Measurements from ENCODE around the gene ABCG1.
A peak's percentile ranks its signal among the peaks of the same experiment; 100 is the strongest.

The ABCG1 gene

DNA sequence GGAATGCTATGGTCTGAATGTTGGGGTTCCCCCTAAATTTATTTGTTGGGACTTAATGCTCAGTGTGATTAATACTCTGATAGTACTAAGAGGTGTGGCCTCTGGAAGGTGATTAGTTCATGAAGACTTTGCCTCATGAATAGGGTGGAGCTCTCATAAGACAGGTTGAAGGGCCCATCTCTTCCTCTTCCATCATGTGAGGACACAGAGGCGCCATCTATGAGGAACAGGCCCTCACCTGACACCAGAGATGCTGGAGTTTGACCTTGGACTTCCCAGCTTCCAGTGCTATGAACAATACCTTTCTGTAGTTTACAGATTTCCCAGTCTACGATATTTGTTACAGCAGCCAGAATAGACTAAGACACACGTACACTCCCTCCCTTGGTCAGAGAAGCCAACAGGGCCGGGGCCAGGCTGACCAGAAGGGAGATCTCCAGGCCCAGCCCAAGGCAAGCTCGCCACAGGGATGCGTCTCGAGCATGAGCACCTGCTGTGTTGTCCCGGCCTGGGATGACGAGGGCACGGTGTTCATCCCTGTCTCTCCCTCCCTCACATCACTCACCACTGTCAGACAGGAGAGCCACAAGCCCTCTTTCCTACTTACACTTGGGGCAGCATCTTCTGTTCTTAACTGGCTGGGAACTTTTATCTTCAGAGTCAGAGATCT is 4.7 kb upstream of the ABCG1 start:
- no peak for DNase-seq (ENCODE audit: insufficient read length, low spot score)
- FAIRE-seq: no peak

DNA sequence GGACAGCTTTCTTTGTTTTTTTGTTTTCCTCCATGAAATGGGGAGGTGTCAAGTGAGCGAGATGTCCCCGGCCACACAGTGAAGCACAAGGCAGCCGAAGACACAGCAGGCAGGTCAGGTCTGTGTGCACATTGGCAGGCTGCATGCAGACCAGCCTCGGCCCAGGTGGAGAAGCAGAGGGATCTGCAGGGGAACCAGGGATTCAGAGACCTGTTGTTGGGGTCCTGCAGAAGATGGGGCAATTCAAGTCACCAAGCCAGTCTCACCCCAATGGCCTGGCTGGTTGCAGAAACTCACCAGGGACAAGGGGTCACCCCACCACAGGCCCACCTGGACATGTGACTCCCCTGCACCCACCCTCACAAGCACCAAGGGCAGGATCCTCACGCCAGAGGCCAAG is 4.0 kb upstream of the ABCG1 start:
- DNase-seq (ENCODE audit: insufficient read length, low spot score) (no peak), FAIRE-seq (no peak)

DNA sequence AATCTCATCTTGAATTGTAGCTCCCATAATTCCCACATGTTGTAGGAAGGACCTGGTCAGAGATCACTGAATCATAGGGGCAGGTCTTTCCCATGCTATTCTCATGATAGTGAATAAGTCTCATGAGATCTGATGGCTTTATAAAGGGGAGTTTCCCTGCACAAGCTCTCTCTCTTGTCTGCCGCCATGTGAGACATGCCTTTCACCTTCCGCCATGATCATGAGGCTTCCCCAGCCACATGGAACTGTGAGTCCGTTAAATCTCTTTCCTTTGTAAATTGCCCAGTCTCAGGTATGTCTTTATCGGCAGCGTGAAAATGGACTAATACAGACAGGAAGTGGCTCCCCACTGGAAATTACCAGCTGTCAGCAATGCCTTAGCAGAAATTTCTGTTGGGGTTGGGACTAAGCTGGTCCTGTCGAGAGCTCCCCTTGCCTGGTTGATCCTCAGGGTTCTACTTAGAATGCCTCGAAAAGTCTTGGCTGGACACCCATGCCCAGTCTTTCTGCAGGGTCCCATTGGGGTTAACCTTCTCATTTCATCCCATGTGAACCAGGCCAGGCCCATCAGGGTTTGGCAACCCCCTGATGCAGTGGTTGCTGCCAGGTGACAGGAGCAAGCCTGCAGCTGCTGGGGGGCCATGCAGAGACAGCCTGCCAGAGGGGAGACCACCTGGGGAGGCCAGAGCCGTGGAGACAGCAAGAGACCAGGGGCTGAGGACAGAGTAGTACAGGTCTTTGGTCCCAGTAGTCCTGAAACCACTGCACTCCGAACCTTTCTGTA is 2.8 kb upstream of the ABCG1 start:
- DNase-seq (ENCODE audit: insufficient read length, low spot score): no peak

DNA sequence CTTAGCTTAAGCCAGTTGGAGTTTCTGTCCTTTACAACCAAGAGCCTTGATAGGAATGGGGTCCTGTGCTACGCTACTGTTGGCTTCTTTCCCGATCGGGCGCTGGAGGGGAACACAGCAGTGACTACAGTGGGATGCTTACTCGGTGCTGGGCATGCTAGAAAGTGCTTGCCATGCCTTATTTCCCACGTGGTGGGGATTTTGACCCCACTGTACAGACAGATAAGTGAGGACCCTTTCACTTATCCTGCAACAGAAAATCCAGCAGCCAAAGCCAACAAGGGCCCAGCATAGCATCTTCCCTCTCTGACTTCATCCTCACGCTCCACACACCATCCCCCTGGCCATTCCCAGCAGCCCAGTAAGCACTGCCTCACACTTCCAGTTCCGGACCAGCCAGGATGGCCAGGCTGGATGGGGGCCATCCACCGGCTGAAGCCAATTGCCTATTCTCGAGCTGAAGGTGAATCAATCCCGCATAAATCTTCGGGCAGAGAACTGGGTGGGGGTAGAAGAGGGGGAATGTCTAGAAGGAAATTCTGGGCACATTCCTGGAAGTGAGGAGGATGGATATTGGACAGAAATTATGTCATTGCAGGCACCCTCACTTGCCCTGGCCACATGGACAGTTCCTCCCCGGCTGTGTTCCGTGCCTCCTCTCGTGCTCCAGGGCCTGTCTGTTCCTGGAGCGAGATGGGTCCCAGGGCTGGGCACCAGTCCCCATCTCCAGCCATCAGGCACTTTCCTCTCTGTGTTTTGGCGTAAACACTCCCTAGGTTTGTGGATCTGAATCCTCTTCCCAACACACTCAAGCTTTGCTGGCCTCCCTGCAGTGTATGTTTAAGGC is 2.0 kb upstream of the ABCG1 start:
- no peak for FAIRE-seq

More for the DNA sequence above, 2.8 kb upstream of the ABCG1 start:
- FAIRE-seq: no peak

DNA sequence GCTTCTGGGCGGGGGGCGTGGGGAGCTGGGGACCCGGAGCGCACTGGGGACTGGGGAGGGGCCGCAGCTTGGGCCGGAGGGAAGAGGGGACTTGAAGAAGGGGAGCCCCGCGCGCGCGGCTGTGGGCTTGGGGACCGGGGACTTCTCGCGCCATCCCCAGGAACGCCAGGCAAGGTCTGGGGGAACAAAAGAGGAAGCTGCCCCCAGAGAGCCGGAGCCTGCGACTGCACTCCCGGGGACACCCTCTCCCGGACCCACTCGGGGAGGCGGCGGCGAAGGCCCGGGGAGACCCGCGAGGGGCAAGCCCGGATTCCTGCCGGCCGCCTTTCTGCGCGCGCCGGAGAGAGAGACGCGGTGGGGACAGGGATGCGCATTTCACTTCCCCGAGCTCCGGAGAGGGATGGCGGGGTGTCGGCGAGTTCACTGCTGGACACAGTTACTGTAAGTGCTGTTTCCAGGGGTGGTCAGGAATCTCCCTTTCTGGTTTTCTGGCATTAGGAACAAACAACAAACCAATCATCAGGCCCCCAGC is 732 bp downstream of the ABCG1 start:
- DNase-seq (ENCODE audit: insufficient read length, low spot score) (peak; percentile 50), FAIRE-seq (no peak)

More for the DNA sequence above, 2.0 kb upstream of the ABCG1 start:
- DNase-seq (ENCODE audit: insufficient read length, low spot score): no peak

DNA sequence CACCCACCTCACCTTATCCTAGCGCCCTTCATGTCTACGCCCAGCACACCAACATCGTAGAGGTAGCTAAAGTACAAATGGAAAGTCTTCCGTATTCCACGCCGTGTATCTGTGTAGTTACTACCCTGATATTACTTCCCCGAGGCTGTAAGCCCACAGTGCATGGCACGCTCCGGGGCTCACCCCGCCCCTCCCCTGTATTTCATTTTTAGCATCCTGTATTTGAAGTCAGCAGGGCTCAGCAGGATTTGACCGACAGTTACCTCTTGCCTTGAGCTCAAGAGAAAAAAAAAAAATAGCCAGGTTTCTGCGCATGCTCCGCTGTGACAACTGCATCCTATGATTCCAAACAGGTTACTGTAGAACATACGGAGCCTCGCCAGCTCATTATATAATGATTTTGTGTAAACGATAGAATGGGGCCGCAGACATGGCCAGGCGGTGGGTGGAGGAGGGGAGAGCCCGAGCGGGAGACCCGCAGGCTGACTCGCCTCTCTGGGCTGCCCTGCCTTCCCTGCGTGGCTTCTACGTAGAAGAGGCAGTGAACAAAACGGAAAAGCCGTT is 1.3 kb downstream of the ABCG1 start:
- DNase-seq (ENCODE audit: insufficient read length, low spot score): peak; percentile 69
- peak; percentile 97 for FAIRE-seq

DNA sequence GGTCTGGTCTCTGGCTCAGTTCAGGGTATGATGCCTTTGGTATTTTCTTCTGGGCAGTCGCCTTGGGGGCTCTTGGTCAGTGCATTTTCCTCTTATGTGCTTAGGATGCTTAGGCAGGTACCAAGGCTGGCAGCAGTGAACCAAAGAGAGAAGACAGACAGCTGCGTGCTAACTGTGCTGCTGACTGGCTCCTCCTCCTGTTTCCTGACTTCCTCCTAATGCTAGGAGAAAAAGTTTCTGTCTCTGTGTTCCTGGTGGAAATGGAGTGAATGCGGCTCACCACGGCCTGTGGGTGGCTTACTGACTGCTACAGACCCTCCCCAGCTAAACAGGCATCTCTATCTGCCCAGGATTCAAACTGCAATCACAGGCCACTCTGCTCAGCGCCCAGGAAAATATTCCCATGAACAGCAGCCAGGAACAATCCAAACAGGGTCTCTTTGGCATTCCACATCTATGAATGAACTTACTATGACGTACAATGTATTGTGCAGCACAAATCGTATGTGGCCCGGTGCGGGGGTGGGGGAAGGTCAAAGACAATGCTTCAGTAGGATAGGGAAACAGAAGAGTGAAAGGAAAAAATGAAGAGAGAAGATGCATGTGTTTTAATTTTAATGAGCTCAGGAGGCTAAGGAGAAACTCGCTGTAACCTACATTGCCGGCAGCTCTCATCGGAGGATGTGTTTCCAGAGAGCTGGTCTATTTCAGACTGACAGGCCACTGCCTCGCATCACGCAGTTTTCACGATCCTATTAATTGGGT is 2.8 kb downstream of the ABCG1 start:
- no peak for FAIRE-seq
- no peak for DNase-seq (ENCODE audit: insufficient read length, low spot score)

DNA sequence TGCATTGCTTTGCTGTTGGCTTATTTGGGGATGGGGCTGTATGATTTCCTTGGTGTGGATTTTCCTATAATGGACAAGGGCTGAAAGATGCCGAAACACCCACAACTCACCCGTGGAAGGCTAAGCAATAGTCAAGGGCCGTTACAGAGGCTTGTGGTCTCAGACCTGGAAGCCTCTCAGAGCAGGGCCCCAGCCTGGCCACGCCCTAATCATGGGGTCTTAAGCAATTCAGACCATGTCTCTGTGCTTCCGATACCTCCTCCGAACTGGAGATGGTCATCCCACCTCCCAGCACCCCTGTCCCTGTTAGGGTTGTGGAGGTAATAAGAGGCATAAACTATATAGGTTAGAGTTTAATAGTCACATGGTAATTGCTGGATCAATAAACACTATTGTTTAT is 3.4 kb downstream of the ABCG1 start:
- no peak for FAIRE-seq

DNA sequence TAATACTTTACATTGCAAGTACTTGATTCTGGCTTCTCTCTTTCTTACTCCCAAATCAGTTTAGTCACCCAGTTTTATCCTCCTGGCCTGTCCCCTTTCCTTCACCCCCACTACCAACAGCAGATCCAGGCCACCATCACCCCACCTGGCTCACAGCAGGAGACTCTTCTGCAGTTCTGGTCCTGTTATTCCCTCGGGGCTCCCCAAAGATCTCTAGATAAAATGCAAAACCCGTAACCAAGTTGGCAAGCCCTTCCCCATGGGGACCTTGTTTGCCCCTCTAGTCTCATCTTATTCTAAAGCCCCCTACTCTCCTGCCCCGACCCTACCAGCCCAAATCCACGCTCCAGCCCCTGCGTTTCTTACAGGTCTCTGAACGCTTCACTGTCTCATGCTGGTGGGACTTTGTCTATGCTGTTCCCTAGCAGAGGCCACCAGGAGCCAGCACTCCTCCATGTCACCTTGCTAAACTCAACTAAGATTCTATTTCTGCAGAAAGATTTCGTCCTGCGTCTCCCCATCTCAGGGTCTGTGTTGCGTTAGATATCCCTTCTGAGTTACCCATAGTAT is 4.0 kb downstream of the ABCG1 start:
- DNase-seq (ENCODE audit: insufficient read length, low spot score): no peak
- FAIRE-seq: no peak

More for the DNA sequence above, 3.4 kb downstream of the ABCG1 start:
- no peak for DNase-seq (ENCODE audit: insufficient read length, low spot score)

DNA sequence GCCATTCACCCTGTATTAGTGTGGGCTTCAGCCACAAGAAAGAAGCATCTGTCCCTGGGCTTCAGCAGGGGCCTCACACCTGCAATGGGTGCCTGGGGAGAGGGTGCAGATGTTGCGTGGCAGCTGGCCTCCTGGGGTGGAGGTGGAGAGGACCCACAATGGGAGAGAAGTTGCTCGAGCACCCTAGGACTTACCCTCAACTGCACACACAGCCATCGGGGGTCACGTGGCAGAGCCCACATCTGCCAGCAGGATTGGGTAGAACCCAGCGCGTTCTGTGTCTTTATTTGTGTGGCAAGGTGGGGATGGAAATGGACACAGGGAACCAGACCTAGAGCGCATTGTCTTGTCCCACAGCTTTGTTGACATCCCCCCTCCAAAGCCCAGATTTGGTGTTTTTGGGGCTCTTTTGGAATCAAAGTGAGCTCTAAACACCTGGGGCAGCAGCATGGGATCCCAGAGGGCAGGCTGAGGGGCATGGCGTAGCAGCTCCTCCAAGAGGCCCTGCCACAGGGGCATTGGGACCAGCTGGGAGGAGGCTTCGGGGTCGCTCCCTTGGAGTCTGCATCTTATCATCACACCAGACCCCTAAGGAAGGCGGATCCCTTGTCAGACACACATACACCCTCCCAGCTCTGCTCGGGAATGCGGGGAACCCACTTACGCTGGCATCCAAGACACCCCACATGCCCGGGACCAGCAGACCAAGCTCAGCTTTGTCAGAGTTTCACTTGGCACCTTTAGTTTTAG is 5.1 kb downstream of the ABCG1 start:
- DNase-seq (ENCODE audit: insufficient read length, low spot score) (no peak), FAIRE-seq (no peak)

DNA sequence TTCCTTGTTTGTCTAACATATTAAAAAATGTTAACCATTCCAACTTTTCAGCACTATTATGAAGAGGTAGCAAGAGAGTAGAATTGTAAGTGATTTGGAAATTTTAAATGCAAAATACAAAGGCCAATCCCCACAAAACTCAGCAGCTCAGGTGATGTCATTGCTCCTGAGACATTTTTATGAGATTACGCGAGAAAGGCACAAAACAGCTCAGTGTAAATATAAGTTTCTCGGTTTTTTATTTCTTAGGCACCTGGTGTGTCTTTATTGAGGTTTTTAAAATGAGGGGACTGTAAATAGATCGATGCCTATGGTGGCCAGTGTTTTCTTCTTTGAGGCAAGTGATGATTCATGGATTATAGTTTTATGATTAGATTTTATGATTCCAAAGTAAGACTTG is 6.1 kb downstream of the ABCG1 start:
- FAIRE-seq (no peak), DNase-seq (ENCODE audit: insufficient read length, low spot score) (no peak)

DNA sequence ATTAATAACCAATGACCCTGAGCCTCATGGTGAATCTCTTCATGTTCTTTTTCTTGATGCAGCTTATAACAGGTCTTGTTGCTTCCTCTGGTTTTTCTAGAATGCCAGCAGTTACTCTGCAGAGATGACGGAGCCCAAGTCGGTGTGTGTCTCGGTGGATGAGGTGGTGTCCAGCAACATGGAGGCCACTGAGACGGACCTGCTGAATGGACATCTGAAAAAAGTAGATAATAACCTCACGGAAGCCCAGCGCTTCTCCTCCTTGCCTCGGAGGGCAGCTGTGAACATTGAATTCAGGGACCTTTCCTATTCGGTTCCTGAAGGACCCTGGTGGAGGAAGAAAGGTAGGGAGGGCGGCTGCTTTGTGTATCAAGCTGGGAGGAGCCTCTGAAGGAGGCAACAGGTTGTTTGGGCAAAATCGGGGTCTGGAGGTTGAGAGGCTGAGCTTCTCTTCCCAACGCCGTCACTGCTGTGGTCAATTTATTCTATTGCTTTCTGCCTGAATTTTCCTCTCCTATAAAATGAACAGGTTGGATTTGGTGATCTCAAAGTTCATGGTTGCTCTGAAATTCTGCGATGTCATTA is 6.7 kb downstream of the ABCG1 start:
- DNase-seq (ENCODE audit: insufficient read length, low spot score) (no peak), FAIRE-seq (no peak)

DNA sequence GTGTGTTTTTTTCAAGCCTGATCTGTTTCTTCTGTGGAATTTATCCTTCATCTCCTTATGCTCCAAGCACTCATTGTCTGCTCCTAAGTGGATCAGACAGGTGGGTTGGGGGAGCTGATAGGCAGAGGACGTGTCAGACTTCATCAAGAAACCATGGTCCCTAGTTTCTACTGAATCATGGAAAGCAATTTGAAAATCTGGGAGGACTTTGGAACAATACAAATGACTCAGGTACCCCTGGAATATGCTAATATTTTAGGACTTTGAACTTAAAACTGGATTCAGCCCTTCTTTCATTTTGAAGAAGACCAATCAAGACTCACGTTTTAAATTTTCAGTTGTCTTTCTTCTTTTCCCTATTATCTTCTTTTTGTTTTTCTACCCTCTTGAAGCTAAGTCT is 7.7 kb downstream of the ABCG1 start:
- FAIRE-seq (no peak), DNase-seq (ENCODE audit: insufficient read length, low spot score) (no peak)

DNA sequence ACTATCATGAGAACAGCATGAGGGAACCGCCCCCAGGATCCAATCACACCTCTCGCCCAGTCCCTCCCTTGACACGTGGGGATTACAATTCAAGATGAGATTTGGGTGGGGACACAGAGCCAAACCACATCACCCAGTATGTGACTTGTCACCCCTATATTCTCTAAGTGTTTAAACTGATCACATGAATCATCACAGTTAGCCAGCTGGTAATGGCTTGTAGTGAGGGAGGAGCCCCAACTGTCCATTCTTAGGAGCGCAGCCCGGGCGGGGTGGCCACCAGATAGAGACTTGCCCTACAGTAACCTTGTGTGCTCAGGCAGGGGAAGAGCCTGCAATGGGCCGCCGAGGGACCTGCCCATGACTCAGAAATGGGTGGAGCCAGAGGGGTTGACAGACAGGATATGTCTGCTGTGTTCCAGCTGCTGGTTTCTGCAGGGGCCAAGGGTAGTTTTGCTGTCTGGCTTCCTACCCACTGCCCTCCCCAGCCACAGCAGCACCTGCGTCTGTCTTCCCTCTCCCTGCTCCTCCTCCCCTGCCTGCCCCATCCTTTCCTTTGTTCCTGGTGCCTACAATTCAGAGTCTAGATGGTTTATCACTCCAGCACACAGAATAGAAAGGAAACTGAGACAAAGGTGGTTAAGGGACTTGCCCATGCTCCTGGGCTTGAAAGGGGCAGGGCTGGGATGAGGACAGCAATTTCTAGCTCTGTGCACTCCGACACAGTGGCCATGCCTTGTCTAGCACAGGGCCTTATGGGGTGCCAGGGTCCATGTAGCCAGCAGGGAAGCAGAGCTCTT is 9.2 kb downstream of the ABCG1 start:
- FAIRE-seq: peak; percentile 94
- DNase-seq (ENCODE audit: insufficient read length, low spot score): peak; percentile 81

DNA sequence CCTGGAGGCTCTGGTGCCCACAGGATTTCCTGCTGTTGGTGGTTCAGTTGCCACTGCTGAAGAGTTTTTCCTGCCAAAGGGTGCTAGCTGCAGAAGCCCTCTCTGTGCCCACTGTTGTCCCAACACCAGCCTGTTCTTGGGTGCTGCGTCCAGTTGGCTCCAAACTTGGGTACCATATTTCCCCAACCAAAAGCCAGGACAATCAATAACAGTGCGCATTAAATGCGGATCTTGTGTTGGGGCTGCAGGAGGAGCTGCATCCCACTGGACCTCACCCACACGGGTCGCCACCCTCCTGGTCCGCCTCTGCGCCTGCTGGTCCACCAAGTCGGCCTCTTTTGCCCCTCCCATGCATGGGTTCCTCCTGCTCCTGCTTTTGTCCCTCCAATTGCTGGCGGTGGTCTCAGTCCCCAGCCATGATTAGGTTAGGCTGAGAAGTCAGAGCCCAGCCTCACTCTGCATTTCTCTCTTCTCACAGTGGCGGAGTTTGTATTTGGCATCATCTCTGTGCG is 9.8 kb downstream of the ABCG1 start:
- no peak for DNase-seq (ENCODE audit: insufficient read length, low spot score)

DNA sequence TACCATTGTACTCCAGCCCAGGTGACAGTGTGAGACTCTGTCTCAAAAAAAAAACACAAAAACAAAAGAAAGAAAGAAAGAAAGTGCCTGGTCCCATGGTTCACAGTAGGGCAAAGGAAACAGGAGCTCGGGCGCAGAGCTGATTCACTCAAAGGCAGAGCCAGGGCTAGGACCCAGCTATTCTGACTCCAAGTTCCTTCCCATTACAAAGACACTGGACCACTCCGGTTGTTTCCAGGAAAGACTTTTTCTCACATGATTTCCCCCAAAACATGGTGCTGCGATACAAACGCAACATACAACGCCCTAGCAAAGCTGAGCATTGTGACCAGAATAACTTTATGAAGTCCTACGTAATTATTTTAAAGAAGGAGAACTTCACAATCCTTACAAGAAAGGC is 10.7 kb downstream of the ABCG1 start:
- DNase-seq (ENCODE audit: insufficient read length, low spot score): no peak
- FAIRE-seq: no peak

More for the DNA sequence above, 9.8 kb downstream of the ABCG1 start:
- no peak for FAIRE-seq

DNA sequence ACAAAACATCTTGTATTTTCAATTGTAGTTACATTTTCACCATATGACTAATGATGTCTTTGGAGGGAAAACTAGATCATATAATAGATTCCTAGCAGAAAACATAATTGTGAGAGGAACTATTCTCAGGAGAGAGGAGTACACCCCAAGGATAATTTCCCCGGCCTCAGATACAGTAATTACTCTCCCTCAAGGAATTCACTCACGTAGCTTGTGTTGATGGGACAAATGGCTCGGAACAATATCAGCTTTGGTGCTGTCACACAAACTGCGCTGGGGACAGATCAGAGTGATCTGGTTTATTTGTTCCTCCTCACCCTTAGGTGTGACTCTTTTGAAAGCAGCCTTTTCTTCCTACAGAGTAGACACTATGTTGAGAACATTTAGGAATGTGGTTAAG is 11.2 kb downstream of the ABCG1 start:
- no peak for FAIRE-seq
- DNase-seq (ENCODE audit: insufficient read length, low spot score): no peak

DNA sequence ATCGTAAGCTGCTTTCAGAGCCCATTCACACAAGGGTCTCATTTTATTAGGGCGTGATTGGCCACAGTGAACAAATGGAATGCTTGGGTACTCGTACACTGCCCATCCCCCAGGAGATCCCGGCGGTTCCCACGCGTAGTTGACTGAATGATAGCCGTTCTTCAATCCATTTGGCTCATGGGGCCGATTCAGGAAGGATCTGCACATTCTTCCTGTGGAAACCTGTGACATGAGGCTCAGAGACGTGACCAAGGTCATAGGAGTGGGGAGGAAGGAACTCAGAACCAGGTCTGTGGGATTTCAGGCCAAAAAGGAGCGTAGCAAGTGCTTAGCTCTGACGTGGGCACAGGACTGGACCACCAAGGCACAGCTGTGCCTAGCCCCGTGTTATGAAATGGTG is 11.7 kb downstream of the ABCG1 start:
- DNase-seq (ENCODE audit: insufficient read length, low spot score) (no peak), FAIRE-seq (no peak)

All from GM19239 (cell line).